Measurements from ENCODE around the gene C1QTNF1.
A peak's percentile ranks its signal among the peaks of the same experiment; 100 is the strongest.

C1QTNF1 gene

GRCh38 chr17:79022507-79022991 is 1.4 kb upstream of the C1QTNF1 start:
- DNase-seq (ENCODE audit: low read depth, low spot score): no peak
- Histone ChIP-seq H3K36me3 (ENCODE audit: insufficient read depth, insufficient read length, low read length) (no peaks in the 10 kb centered on the region), H3K9ac (ENCODE audit: insufficient read length, low read depth) (peak overlapping the region; percentile 15), H3K4me3 (ENCODE audit: insufficient read length, low read depth) (no peak overlapping the region), H3K9me3 (ENCODE audit: insufficient read depth, low read length) (no peaks in the 10 kb centered on the region), H3K27me3 (ENCODE audit: insufficient read depth, insufficient read length) (peaks cover 62% of the 10 kb centered on the region), H3K4me1 (ENCODE audit: insufficient read depth, insufficient read length) (peaks cover 19% of the 10 kb centered on the region)
- no peak for TF ChIP-seq ZNF274 (IDR thresholded peaks at IDR 0.05; ENCODE audit: low read depth, low read length)
- TF ChIP-seq SUZ12 (IDR thresholded peaks at IDR 0.05; ENCODE audit: extremely low read depth, insufficient read depth, insufficient read length): no peak
- no peak for TF ChIP-seq YY1 (IDR thresholded peaks at IDR 0.05; ENCODE audit: insufficient read depth, insufficient read length)

- TF ChIP-seq YY1 (IDR thresholded peaks at IDR 0.05; ENCODE audit: insufficient read depth, insufficient read length) (no peak), ZNF274 (IDR thresholded peaks at IDR 0.05; ENCODE audit: low read depth, low read length) (no peak)
- Histone ChIP-seq H3K4me1 (ENCODE audit: insufficient read depth, insufficient read length) (peaks cover 25% of the 10 kb centered on the region), H3K36me3 (ENCODE audit: insufficient read depth, insufficient read length, low read length) (no peaks in the 10 kb centered on the region), H3K4me3 (ENCODE audit: insufficient read length, low read depth) (no peak overlapping the region), H3K9me3 (ENCODE audit: insufficient read depth, low read length) (no peaks in the 10 kb centered on the region), H3K9ac (ENCODE audit: insufficient read length, low read depth) (no peak overlapping the region), H3K27me3 (ENCODE audit: insufficient read depth, insufficient read length) (peaks cover 62% of the 10 kb centered on the region)
- no peak for DNase-seq (ENCODE audit: low read depth, low spot score)
Observed at GRCh38 chr17:79023180-79023705, 726 bp upstream of the C1QTNF1 start.

GRCh38 chr17:79024901-79025737 is 1.1 kb downstream of the C1QTNF1 start:
- peaks cover 27% of the 10 kb centered on the region for H3K4me1 ChIP-seq (ENCODE audit: insufficient read depth, insufficient read length)
- H3K36me3 ChIP-seq (ENCODE audit: insufficient read depth, insufficient read length, low read length): no peaks in the 10 kb centered on the region
- no peak for DNase-seq (ENCODE audit: low read depth, low spot score)
- peaks cover 60% of the 10 kb centered on the region for H3K27me3 ChIP-seq (ENCODE audit: insufficient read depth, insufficient read length)
- H3K9me3 ChIP-seq (ENCODE audit: insufficient read depth, low read length): no peaks in the 10 kb centered on the region
- H3K9ac ChIP-seq (ENCODE audit: insufficient read length, low read depth): peak overlapping the region; percentile 68
- peak overlapping the region; percentile 53 for H3K4me3 ChIP-seq (ENCODE audit: insufficient read length, low read depth)
- TF ChIP-seq YY1 (IDR thresholded peaks at IDR 0.05; ENCODE audit: insufficient read depth, insufficient read length) (no peak), ZNF274 (IDR thresholded peaks at IDR 0.05; ENCODE audit: low read depth, low read length) (no peak), SUZ12 (IDR thresholded peaks at IDR 0.05; ENCODE audit: extremely low read depth, insufficient read depth, insufficient read length) (no peak)

GRCh38 chr17:79026376-79027273 is 2.7 kb downstream of the C1QTNF1 start:
- Histone ChIP-seq H3K9me3 (ENCODE audit: insufficient read depth, low read length) (no peaks in the 10 kb centered on the region), H3K9ac (ENCODE audit: insufficient read length, low read depth) (no peak overlapping the region), H3K4me1 (ENCODE audit: insufficient read depth, insufficient read length) (peaks cover 27% of the 10 kb centered on the region), H3K27me3 (ENCODE audit: insufficient read depth, insufficient read length) (peaks cover 49% of the 10 kb centered on the region), H3K36me3 (ENCODE audit: insufficient read depth, insufficient read length, low read length) (no peaks in the 10 kb centered on the region), H3K4me3 (ENCODE audit: insufficient read length, low read depth) (no peak overlapping the region)
- DNase-seq (ENCODE audit: low read depth, low spot score): no peak
- TF ChIP-seq YY1 (IDR thresholded peaks at IDR 0.05; ENCODE audit: insufficient read depth, insufficient read length) (no peak), SUZ12 (IDR thresholded peaks at IDR 0.05; ENCODE audit: extremely low read depth, insufficient read depth, insufficient read length) (no peak), ZNF274 (IDR thresholded peaks at IDR 0.05; ENCODE audit: low read depth, low read length) (no peak)

- DNase-seq (ENCODE audit: low read depth, low spot score): no peak
- Histone ChIP-seq H3K9ac (ENCODE audit: insufficient read length, low read depth) (peak overlapping the region; percentile 46), H3K4me3 (ENCODE audit: insufficient read length, low read depth) (no peak overlapping the region), H3K27me3 (ENCODE audit: insufficient read depth, insufficient read length) (peaks cover 48% of the 10 kb centered on the region), H3K9me3 (ENCODE audit: insufficient read depth, low read length) (no peaks in the 10 kb centered on the region), H3K36me3 (ENCODE audit: insufficient read depth, insufficient read length, low read length) (no peaks in the 10 kb centered on the region), H3K4me1 (ENCODE audit: insufficient read depth, insufficient read length) (peaks cover 27% of the 10 kb centered on the region)
- TF ChIP-seq SUZ12 (IDR thresholded peaks at IDR 0.05; ENCODE audit: extremely low read depth, insufficient read depth, insufficient read length) (no peak), ZNF274 (IDR thresholded peaks at IDR 0.05; ENCODE audit: low read depth, low read length) (no peak)
Observed at GRCh38 chr17:79027274-79027924, 3.4 kb downstream of the C1QTNF1 start.

- no peak for TF ChIP-seq ZNF274 (IDR thresholded peaks at IDR 0.05; ENCODE audit: low read depth, low read length)
- no peak for DNase-seq (ENCODE audit: low read depth, low spot score)
- H3K36me3 ChIP-seq (ENCODE audit: insufficient read depth, insufficient read length, low read length): no peaks in the 10 kb centered on the region
- peaks cover 24% of the 10 kb centered on the region for H3K4me1 ChIP-seq (ENCODE audit: insufficient read depth, insufficient read length)
- no peak overlapping the region for H3K4me3 ChIP-seq (ENCODE audit: insufficient read length, low read depth)
- peaks cover 42% of the 10 kb centered on the region for H3K27me3 ChIP-seq (ENCODE audit: insufficient read depth, insufficient read length)
- peak overlapping the region; percentile 23 for H3K9ac ChIP-seq (ENCODE audit: insufficient read length, low read depth)
- H3K9me3 ChIP-seq (ENCODE audit: insufficient read depth, low read length): no peaks in the 10 kb centered on the region
Observed at GRCh38 chr17:79027925-79028491, 4.0 kb downstream of the C1QTNF1 start.

Measured in NT2/D1 (cell line).